HepG2 (cell line): ENCODE data around the gene BACE1-AS. TPM values are rescaled to one million over a fixed set of nuclear protein-coding genes. Genes with fewer than 3 reads are reported as not detected.

ENCODE experiments used
- ARHGAP35 ChIP-seq: sonication (generic); formaldehyde crosslinking; IDR thresholded peaks from 2 replicates; pipeline ENCODE4 v1.9.0; 2022; ENCODE audit warnings: mild to moderate bottlenecking, inconsistent platforms, moderate library complexity, missing genetic modification reagents, borderline replicate concordance
- CSRNP1 ChIP-seq: sonication (generic); formaldehyde crosslinking; IDR thresholded peaks from 2 replicates; pipeline ENCODE4 v1.8.1; 2023; ENCODE audit warnings: mild to moderate bottlenecking, missing genetic modification reagents
- ERF ChIP-seq: IDR thresholded peaks from 2 replicates; pipeline ENCODE4 v1.6.1; 2018; ENCODE audit warnings: missing biosample characterization, missing genetic modification reagents
- FOXP1 ChIP-seq, 2 experiments: fragments of 450-650 bp in 1 of 2; IDR thresholded peaks; 2 replicates each; pipeline ENCODE4 v1.6.1; 2017 to 2018; ENCODE audit warnings: antibody characterized with exemption in 1 of 2
- GABPB1 ChIP-seq: IDR thresholded peaks from 2 replicates; pipeline ENCODE4 v1.6.1; 2016; ENCODE audit warnings: mild to moderate bottlenecking, missing genetic modification reagents, moderate library complexity, missing compliant biosample characterization
- HCFC1 ChIP-seq: fragments of 150-350 bp; IDR thresholded peaks from 2 replicates; pipeline ENCODE4 v1.6.1; 2014; ENCODE audit warnings: low read depth, low read length
- HOXA3 ChIP-seq: sonication (generic); formaldehyde crosslinking; IDR thresholded peaks from 2 replicates; pipeline ENCODE4 v1.5.0; 2020; ENCODE audit warnings: missing genetic modification reagents
- MAZ ChIP-seq, 2 experiments: sonication (generic) in 1 of 2; formaldehyde crosslinking in 1 of 2; IDR thresholded peaks; 2 replicates each; pipeline versions ENCODE4 v1.5.0 to v1.6.1; 2012 to 2020; ENCODE audit warnings: low read depth in 2 of 2, mild to moderate bottlenecking in 2 of 2, borderline replicate concordance in 1 of 2, improper control_type of control experiment in 1 of 2, low read length in 1 of 2, missing genetic modification reagents in 1 of 2, moderate library complexity in 1 of 2
- NFYB ChIP-seq: sonication (generic); formaldehyde crosslinking; IDR thresholded peaks from 2 replicates; pipeline ENCODE4 v1.4.0; 2020; ENCODE audit warnings: missing genetic modification reagents
- NKX3-1 ChIP-seq: sonication (generic); formaldehyde crosslinking; IDR thresholded peaks from 2 replicates; pipeline ENCODE4 v1.5.0; 2020; ENCODE audit warnings: missing genetic modification reagents
- PCBP1 ChIP-seq: fragments of 200-400 bp; formaldehyde crosslinking; IDR thresholded peaks from 2 replicates; pipeline ENCODE4 v1.6.1; 2017; ENCODE audit warnings: mild to moderate bottlenecking, low read depth, low read length, borderline replicate concordance
- PHF21A ChIP-seq: sonication (generic); formaldehyde crosslinking; IDR thresholded peaks from 2 replicates; pipeline ENCODE4 v1.5.0; 2020; ENCODE audit warnings: mild to moderate bottlenecking, missing genetic modification reagents
- RBM22 ChIP-seq: fragments of 200-400 bp; formaldehyde crosslinking; optimal IDR thresholded peaks from 2 replicates; pipeline ENCODE3; 2017; ENCODE audit warnings: mild to moderate bottlenecking, low read length, moderate library complexity
- RFX3 ChIP-seq: IDR thresholded peaks from 2 replicates; pipeline ENCODE4 v1.6.1; 2016; ENCODE audit warnings: missing biosample characterization, missing genetic modification reagents
- SKIL ChIP-seq: sonication (generic); formaldehyde crosslinking; IDR thresholded peaks from 2 replicates; pipeline ENCODE4 v1.8.0; 2022; ENCODE audit warnings: missing genetic modification reagents, mild to moderate bottlenecking, moderate library complexity, borderline replicate concordance
- STAT5B ChIP-seq: sonication (generic); formaldehyde crosslinking; IDR thresholded peaks from 2 replicates; pipeline ENCODE4 v1.4.0; 2020; ENCODE audit warnings: missing genetic modification reagents
- THAP11 ChIP-seq: IDR thresholded peaks from 2 replicates; pipeline ENCODE4 v1.6.1; 2016; ENCODE audit warnings: missing biosample characterization, missing genetic modification reagents
- TMF1 ChIP-seq: sonication (generic); formaldehyde crosslinking; IDR thresholded peaks from 2 replicates; pipeline ENCODE4 v1.8.1; 2022; ENCODE audit warnings: low read depth, missing genetic modification reagents
- XRCC5 ChIP-seq: fragments of 200-400 bp; formaldehyde crosslinking; optimal IDR thresholded peaks from 2 replicates; pipeline ENCODE3; 2017; ENCODE audit warnings: mild to moderate bottlenecking, low read length
- ZNF207 ChIP-seq: fragments of 450-650 bp; IDR thresholded peaks from 2 replicates; pipeline ENCODE4 v1.6.1; 2016; ENCODE audit warnings: antibody characterized with exemption, borderline replicate concordance
- ZNF446 ChIP-seq: sonication (generic); formaldehyde crosslinking; IDR thresholded peaks from 2 replicates; pipeline ENCODE4 v1.5.0; 2020; ENCODE audit warnings: mild to moderate bottlenecking, missing genetic modification reagents
- ZNF567 ChIP-seq: sonication (generic); formaldehyde crosslinking; IDR thresholded peaks from 2 replicates; pipeline ENCODE4 v1.8.1; 2023; ENCODE audit warnings: mild to moderate bottlenecking, missing genetic modification reagents, borderline replicate concordance
- ZNF605 ChIP-seq: sonication (generic); formaldehyde crosslinking; IDR thresholded peaks from 2 replicates; pipeline ENCODE4 v1.8.0; 2022; ENCODE audit warnings: mild to moderate bottlenecking, missing genetic modification reagents
- ZNF607 ChIP-seq: sonication (generic); formaldehyde crosslinking; IDR thresholded peaks from 2 replicates; pipeline ENCODE4 v1.5.1; 2020; ENCODE audit warnings: missing genetic modification reagents, mild to moderate bottlenecking, borderline replicate concordance
- ZNF691 ChIP-seq: sonication (generic); formaldehyde crosslinking; IDR thresholded peaks from 2 replicates; pipeline ENCODE4 v1.4.0; 2020; ENCODE audit warnings: missing genetic modification reagents, low read depth, mild to moderate bottlenecking, borderline replicate concordance
- polyA plus RNA-seq, 8 experiments: library from polyadenylated mRNA; depleted of rRNA in 3 of 8; stranded (reverse) in 7 of 8; unstranded in 1 of 8; fragments of >200 nt; fragmentation: Illumina TruSeq in 4 of 8; extraction: Trizol in 4 of 8; gene quantifications; 2 replicates each; pipeline versions ENCODE4 v1.2.1 to v1.2.3, GENCODE V29; 2011 to 2016; ENCODE audit warnings: low read depth in 4 of 8, missing spikeins in 1 of 8, mixed read lengths in 1 of 8; ENCODE audit not compliant: insufficient read depth in 1 of 8
- total RNA-seq, 5 experiments: library from RNA; depleted of rRNA; stranded (reverse); fragments of >200 nt; fragmentation: Illumina TruSeq; extraction: Trizol; gene quantifications; 2 replicates each; pipeline ENCODE4 v1.2.3, GENCODE V29; 2016; ENCODE audit warnings: low read depth in 1 of 5

BACE1-AS gene
- total and polyA plus RNA-seq, 2 of the 13 experiments (the other 11 are each of a cell fraction or from before 2014, with no cell fraction given) = 2.0 to 3.9 TPM

- TF ChIP-seq ZNF567 (0 out of 2 replicates have a peak, but pooled peaks have one; percentile 14), TMF1 (peak; percentile 59), ZNF605 (peak; percentile 57; the same call in 1 of the 2 replicates), PCBP1 (no peak), ZNF691 (CRISPR knock-in tag) (no peak), PHF21A (CRISPR knock-in tag) (peak; percentile 29; the same call in 1 of the 2 replicates), ARHGAP35 (CRISPR knock-in tag) (peak; percentile 37; the same call in 1 of the 2 replicates), HOXA3 (CRISPR knock-in tag) (0 out of 2 replicates have a peak, but pooled peaks have one; percentile 7), ZNF446 (CRISPR knock-in tag) (no peak), FOXP1 (IDR thresholded peaks at IDR 0.05) (no peak), FOXP1 (CRISPR knock-in tag; IDR thresholded peaks at IDR 0.05) (0 out of 2 replicates have a peak, but pooled peaks have one; percentile 8), STAT5B (CRISPR knock-in tag) (0 out of 2 replicates have a peak, but pooled peaks have one; percentile 27), XRCC5 (peak; percentile 50), HCFC1 (peak; percentile 51; the same call in 1 of the 2 replicates), RFX3 (CRISPR knock-in tag) (peak; percentile 89), SKIL (CRISPR knock-in tag) (0 out of 2 replicates have a peak, but pooled peaks have one; percentile 19), ZNF607 (CRISPR knock-in tag) (0 out of 2 replicates have a peak, but pooled peaks have one; percentile 39), ERF (CRISPR knock-in tag) (peak; percentile 41; the same call in 1 of the 2 replicates), GABPB1 (CRISPR knock-in tag) (peak; percentile 96), MAZ (IDR thresholded peaks at IDR 0.05; ENCODE audit: borderline replicate concordance, low read depth, low read length) (no peak), MAZ (CRISPR knock-in tag; IDR thresholded peaks at IDR 0.05; ENCODE audit: low read depth) (peak; percentile 68), THAP11 (CRISPR knock-in tag) (peak; percentile 96), RBM22 (no peak), CSRNP1 (CRISPR knock-in tag) (0 out of 2 replicates have a peak, but pooled peaks have one; percentile 66), NKX3-1 (CRISPR knock-in tag) (0 out of 2 replicates have a peak, but pooled peaks have one; percentile 50), ZNF207 (no peak), NFYB (CRISPR knock-in tag) (peak; percentile 99)
Measured at GRCh38 chr11:117327567-117328374, 36.6 kb downstream of the BACE1-AS start, which contains the start of gene CEP164 (continued).
